MM.1S (cell line): ENCODE results near the gene TMEM267.

Source experiments
- DNase-seq: peaks from one replicate; pipeline ENCODE4 v3.0.0-alpha.2; 2015
- H2AFZ ChIP-seq: fragments of 300-600 bp; sonication (generic); 2 replicates; pipeline ENCODE4 v1.6.0; 2016; ENCODE audit warnings: antibody characterized with exemption, low read length
- H3F3A ChIP-seq: fragments of 300-600 bp; sonication (generic); 2 replicates; pipeline ENCODE4 v1.6.1; 2016; ENCODE audit warnings: mild to moderate bottlenecking, antibody characterized with exemption, low read length, moderate library complexity, mixed read lengths; ENCODE audit not compliant: insufficient read depth
- H3K27ac ChIP-seq: fragments of 300-600 bp; sonication (generic); 2 replicates; pipeline ENCODE4 v1.5.1; 2016; ENCODE audit warnings: mild to moderate bottlenecking, low read length
- H3K27me3 ChIP-seq: fragments of 300-600 bp; sonication (generic); replicated peaks from 2 replicates; pipeline ENCODE4 v1.6.0; 2016; ENCODE audit warnings: low read length; ENCODE audit not compliant: insufficient read depth
- H3K36me3 ChIP-seq: fragments of 300-600 bp; sonication (generic); replicated peaks from 2 replicates; pipeline ENCODE4 v1.6.1; 2016; ENCODE audit warnings: mild to moderate bottlenecking, low read length, mixed read lengths; ENCODE audit not compliant: insufficient read depth
- H3K4me1 ChIP-seq: fragments of 300-600 bp; sonication (generic); 2 replicates; pipeline ENCODE4 v1.6.1; 2016; ENCODE audit warnings: low read length, mixed read lengths
- H3K4me2 ChIP-seq: fragments of 300-600 bp; sonication (generic); 2 replicates; pipeline ENCODE4 v1.6.0; 2016; ENCODE audit warnings: low read depth, low read length
- H3K4me3 ChIP-seq: fragments of 300-600 bp; sonication (generic); 2 replicates; pipeline ENCODE4 v1.5.1; 2016; ENCODE audit warnings: low read length, mixed read lengths
- H3K79me2 ChIP-seq: fragments of 300-600 bp; sonication (generic); 2 replicates; pipeline ENCODE4 v1.6.1; 2016; ENCODE audit warnings: mixed run types, low read length, mixed read lengths
- H3K9ac ChIP-seq: fragments of 300-600 bp; sonication (generic); 2 replicates; pipeline ENCODE4 v1.6.1; 2016; ENCODE audit warnings: low read length, mixed read lengths
- H3K9me2 ChIP-seq: fragments of 300-600 bp; sonication (generic); replicated peaks from 2 replicates; pipeline ENCODE4 v1.6.1; 2016; ENCODE audit warnings: mild to moderate bottlenecking, low read length, mixed read lengths; ENCODE audit not compliant: insufficient read depth
- H3K9me3 ChIP-seq: fragments of 300-600 bp; sonication (generic); replicated peaks from 2 replicates; pipeline ENCODE4 v1.6.1; 2016; ENCODE audit warnings: mild to moderate bottlenecking, low read length, mixed read lengths; ENCODE audit not compliant: insufficient read depth
- H4K20me1 ChIP-seq: fragments of 300-600 bp; sonication (generic); 2 replicates; pipeline ENCODE4 v1.6.1; 2016; ENCODE audit warnings: mild to moderate bottlenecking, low read length, moderate library complexity, mixed read lengths; ENCODE audit not compliant: insufficient read depth
- EZH2 ChIP-seq: fragments of 300-600 bp; sonication (generic); optimal IDR thresholded peaks from 2 replicates; pipeline ENCODE3; 2017; ENCODE audit warnings: low read depth, mild to moderate bottlenecking, antibody characterized with exemption, low read length, mixed read lengths
- EZH2phosphoT487 ChIP-seq: fragments of 300-600 bp; sonication (generic); IDR thresholded peaks from 2 replicates; pipeline ENCODE4 v1.6.1; 2018; ENCODE audit warnings: antibody characterized with exemption, low read length
- TF ChIP-seq, protein P1 (sequence below): fragments of 300-600 bp; sonication (generic); IDR thresholded peaks from 2 replicates; pipeline ENCODE4 v1.5.1; 2016; ENCODE audit warnings: antibody characterized with exemption, low read length, mixed read lengths

The TMEM267 gene

DNA sequence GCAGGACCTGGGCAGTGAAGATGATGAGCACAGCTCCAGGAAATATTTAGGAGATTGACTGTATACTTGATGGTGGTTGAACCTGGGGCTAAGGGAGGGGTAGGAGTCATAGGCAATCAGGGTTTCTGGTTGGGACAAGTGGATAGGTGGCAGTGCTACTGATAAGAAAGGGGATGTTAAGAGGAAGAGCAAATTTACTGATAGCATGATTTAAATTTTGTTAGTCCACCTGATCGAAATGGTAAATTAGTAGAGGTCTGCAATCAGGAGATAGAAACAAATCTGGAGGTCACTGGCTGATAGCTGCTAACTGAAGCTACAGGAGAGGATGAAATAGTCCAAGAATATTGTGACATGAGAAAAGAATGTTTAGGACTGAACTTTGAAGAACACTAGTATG is 37.0 kb upstream of the TMEM267 start:
- H3K79me2 ChIP-seq: no peaks in the 10 kb centered on the region
- H3F3A ChIP-seq: no peaks in the 10 kb centered on the region; the same call in 1 of the 2 replicates
- no peak overlapping the region for H3K4me2 ChIP-seq
- H3K9me3 ChIP-seq: no peaks in the 10 kb centered on the region
- TF ChIP-seq EZH2phosphoT487: no peak
- TF ChIP-seq EZH2: no peak
- TF ChIP-seq, protein P1, sequence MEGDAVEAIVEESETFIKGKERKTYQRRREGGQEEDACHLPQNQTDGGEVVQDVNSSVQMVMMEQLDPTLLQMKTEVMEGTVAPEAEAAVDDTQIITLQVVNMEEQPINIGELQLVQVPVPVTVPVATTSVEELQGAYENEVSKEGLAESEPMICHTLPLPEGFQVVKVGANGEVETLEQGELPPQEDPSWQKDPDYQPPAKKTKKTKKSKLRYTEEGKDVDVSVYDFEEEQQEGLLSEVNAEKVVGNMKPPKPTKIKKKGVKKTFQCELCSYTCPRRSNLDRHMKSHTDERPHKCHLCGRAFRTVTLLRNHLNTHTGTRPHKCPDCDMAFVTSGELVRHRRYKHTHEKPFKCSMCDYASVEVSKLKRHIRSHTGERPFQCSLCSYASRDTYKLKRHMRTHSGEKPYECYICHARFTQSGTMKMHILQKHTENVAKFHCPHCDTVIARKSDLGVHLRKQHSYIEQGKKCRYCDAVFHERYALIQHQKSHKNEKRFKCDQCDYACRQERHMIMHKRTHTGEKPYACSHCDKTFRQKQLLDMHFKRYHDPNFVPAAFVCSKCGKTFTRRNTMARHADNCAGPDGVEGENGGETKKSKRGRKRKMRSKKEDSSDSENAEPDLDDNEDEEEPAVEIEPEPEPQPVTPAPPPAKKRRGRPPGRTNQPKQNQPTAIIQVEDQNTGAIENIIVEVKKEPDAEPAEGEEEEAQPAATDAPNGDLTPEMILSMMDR: no peak
- no peak overlapping the region for H2AFZ ChIP-seq
- H3K27ac ChIP-seq: no peak overlapping the region
- H3K4me1 ChIP-seq: peaks cover 5% of the 10 kb centered on the region; the same call in 1 of the 2 replicates
- no peaks in the 10 kb centered on the region for H3K27me3 ChIP-seq
- no peaks in the 10 kb centered on the region for H3K9me2 ChIP-seq
- no peaks in the 10 kb centered on the region for H4K20me1 ChIP-seq
- H3K9ac ChIP-seq: no peak overlapping the region
- DNase-seq: no peak
- H3K4me3 ChIP-seq: no peak overlapping the region
- no peaks in the 10 kb centered on the region for H3K36me3 ChIP-seq

DNA sequence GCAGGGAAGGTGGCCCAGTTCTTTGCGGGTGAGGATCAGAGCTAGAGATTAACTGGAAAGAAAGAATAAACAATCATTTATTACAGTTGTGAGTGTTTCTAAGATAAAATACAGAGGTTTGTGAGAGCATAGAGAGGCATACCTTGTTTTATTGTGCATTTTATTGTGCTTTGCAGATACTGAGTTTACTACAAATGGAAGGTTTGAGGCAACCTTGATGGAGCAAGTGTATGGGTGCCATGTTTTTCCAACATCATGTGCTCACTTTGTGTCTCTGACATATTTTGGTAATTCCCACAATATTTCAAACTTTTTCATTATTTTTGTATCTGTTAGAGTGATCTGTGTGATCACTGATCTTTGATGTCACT is 32.0 kb upstream of the TMEM267 start:
- H3K36me3 ChIP-seq: no peaks in the 10 kb centered on the region
- no peak overlapping the region for H3K27ac ChIP-seq
- H3K9ac ChIP-seq: peak overlapping the region; percentile 67; the same call in 1 of the 2 replicates
- peak overlapping the region; percentile 91 for H3K4me2 ChIP-seq
- no peaks in the 10 kb centered on the region for H3K9me3 ChIP-seq
- peaks cover 5% of the 10 kb centered on the region for H3F3A ChIP-seq
- H3K4me1 ChIP-seq: peaks cover 11% of the 10 kb centered on the region; the same call in 1 of the 2 replicates
- TF ChIP-seq EZH2 (no peak), EZH2phosphoT487 (no peak)
- TF ChIP-seq, protein P1: no peak
- H2AFZ ChIP-seq: peak overlapping the region; percentile 90
- H3K9me2 ChIP-seq: no peaks in the 10 kb centered on the region
- peak overlapping the region; percentile 90 for H3K4me3 ChIP-seq
- 0 out of 2 replicates have a peak, but pooled peaks cover 9% of the 10 kb centered on the region for H3K79me2 ChIP-seq
- no peaks in the 10 kb centered on the region for H4K20me1 ChIP-seq
- H3K27me3 ChIP-seq: no peaks in the 10 kb centered on the region
- no peak for DNase-seq

DNA sequence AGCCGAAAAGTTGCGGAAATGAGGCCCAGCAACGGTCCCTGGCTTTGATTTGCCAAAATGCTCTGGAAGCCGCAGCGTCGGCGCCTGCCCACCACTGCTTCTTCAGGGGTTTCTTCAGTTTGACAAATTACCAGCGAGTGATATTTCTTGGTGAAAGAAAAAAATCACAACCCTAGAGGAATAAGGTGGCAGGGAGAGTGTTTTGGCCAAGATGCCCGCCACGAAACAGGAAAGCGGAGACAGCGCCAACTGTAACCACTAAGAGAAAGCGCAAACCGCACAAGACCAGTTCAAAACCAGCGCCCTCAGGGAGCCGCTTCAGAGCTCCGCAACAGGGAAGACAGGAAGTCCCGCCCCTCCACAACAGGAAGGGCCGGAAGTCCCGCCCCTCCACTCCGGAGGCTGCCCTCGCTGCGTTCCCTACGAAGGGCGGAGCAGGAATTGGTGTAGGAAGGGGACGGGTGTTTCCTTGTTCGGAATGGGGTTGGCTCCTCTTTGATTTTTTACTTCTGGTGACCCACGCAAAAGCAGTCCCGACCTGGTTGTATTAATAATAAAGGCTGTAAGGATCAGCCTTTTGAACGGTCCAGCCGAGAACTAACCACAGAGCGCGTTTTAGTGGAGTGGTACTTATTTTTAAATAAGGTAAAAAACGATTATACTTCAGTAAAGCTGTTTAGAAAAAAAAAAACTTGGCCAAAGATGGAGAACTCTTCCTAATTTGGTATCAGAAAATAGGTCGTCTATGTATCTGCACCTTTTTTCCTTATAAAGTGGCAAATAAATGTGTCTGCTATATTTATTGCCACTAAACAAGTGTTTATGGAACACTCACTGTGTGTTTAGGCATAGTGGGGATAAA is 31.4 kb upstream of the TMEM267 start, which contains the start of gene C5orf34:
Gene C5orf34, minus strand, starts transcription at position 333 of the 862 bp plus-strand sequence. CDS start 5,809 bp downstream, outside the sequence.
- Histone ChIP-seq H3K4me1 (peaks cover 11% of the 10 kb centered on the region; the same call in 1 of the 2 replicates), H3K9me2 (no peaks in the 10 kb centered on the region), H3K79me2 (0 out of 2 replicates have a peak, but pooled peaks cover 9% of the 10 kb centered on the region), H3K4me3 (peak within 1 kb of the TSS; percentile 90), H3K36me3 (no peaks in the 10 kb centered on the region), H3K4me2 (peak within 1 kb of the TSS; percentile 91), H3K27ac (peak within 1 kb of the TSS; percentile 68; the same call in 1 of the 2 replicates), H3F3A (peaks cover 5% of the 10 kb centered on the region), H3K27me3 (no peaks in the 10 kb centered on the region), H2AFZ (peak within 1 kb of the TSS; percentile 90), H3K9me3 (no peaks in the 10 kb centered on the region), H4K20me1 (no peaks in the 10 kb centered on the region), H3K9ac (peak within 1 kb of the TSS; percentile 67)
- TF ChIP-seq, protein P1: no peak
- no peak for TF ChIP-seq EZH2
- no peak for TF ChIP-seq EZH2phosphoT487
- peak; percentile 95 for DNase-seq
